Common myeloid progenitor, CD34-positive (primary cell): Measurements from ENCODE around the gene TNPO2.
A peak's percentile ranks its signal among the peaks of the same experiment; 100 is the strongest.

Experiments
- CTCF ChIA-PET: fragments of 350-600 bp; sonication (Branson Sonifier 250); formaldehyde crosslinking; loops from one replicate; lab custom pipeline; 2021; ENCODE audit warnings: antibody characterized with exemption; lab: Charles Lee
- POLR2A ChIA-PET: fragments of 350-600 bp; sonication (Branson Sonifier 250); formaldehyde crosslinking; loops from one replicate; lab custom pipeline; 2021; ENCODE audit warnings: antibody characterized with exemption; lab: Charles Lee
- DNase-seq, 3 donors: peaks; one replicate each; pipeline versions ENCODE4 v3.0.0 to v3.0.0-alpha.2; 2013
- H3K27ac ChIP-seq, 2 experiments: 1 replicate in 1 of 2; 2 replicates in 1 of 2; pipeline ENCODE4 v1.7.0; 2013; ENCODE audit warnings: inconsistent platforms in 2 of 2, low read length in 2 of 2, mild to moderate bottlenecking in 2 of 2, low read depth in 1 of 2, moderate library complexity in 1 of 2; ENCODE audit not compliant: severe bottlenecking in 2 of 2, insufficient read depth in 1 of 2, poor library complexity in 1 of 2
- H3K27me3 ChIP-seq, 5 experiments: replicated peaks in 2 of 5; 1 replicate in 3 of 5; 2 replicates in 2 of 5; pipeline versions ENCODE4 v1.6.1 to v1.7.0; 2013; ENCODE audit warnings: low read length in 4 of 5, mild to moderate bottlenecking in 2 of 5, moderate library complexity in 2 of 5, inconsistent platforms in 1 of 5; ENCODE audit not compliant: insufficient read depth in 5 of 5, control insufficient read depth in 4 of 5
- H3K36me3 ChIP-seq, 4 experiments: 1 replicate in 2 of 4; 2 replicates in 2 of 4; pipeline versions ENCODE4 v1.6.1 to v1.7.0; 2013; ENCODE audit warnings: low read length in 3 of 4, control low read depth in 1 of 4, mild to moderate bottlenecking in 1 of 4; ENCODE audit not compliant: control insufficient read depth in 4 of 4, insufficient read depth in 4 of 4
- H3K4me1 ChIP-seq, 4 experiments: 1 replicate in 3 of 4; 2 replicates in 1 of 4; pipeline versions ENCODE4 v1.6.1 to v1.7.1; 2013; ENCODE audit warnings: low read length in 3 of 4, mild to moderate bottlenecking in 3 of 4, control low read depth in 1 of 4, inconsistent platforms in 1 of 4, moderate library complexity in 1 of 4; ENCODE audit not compliant: control insufficient read depth in 4 of 4, insufficient read depth in 4 of 4; ENCODE audit errors: control extremely low read depth in 1 of 4
- H3K4me3 ChIP-seq, 7 experiments: 1 replicate in 4 of 7; 2 replicates in 3 of 7; pipeline versions ENCODE4 v1.5.1 to v1.7.0; 2013; ENCODE audit warnings: mild to moderate bottlenecking in 7 of 7, low read length in 6 of 7, moderate library complexity in 6 of 7, inconsistent platforms in 2 of 7, low read depth in 2 of 7, control low read depth in 1 of 7; ENCODE audit not compliant: insufficient read depth in 4 of 7, control insufficient read depth in 1 of 7; ENCODE audit errors: extremely low read depth in 1 of 7
- H3K9me3 ChIP-seq, 5 experiments: 1 replicate in 4 of 5; 2 replicates in 1 of 5; pipeline versions ENCODE4 v1.6.1 to v1.7.1; 2013; ENCODE audit warnings: low read length in 4 of 5, mild to moderate bottlenecking in 2 of 5, inconsistent platforms in 1 of 5, low read depth in 1 of 5, moderate library complexity in 1 of 5; ENCODE audit not compliant: control insufficient read depth in 4 of 5, insufficient read depth in 2 of 5; ENCODE audit errors: control extremely low read depth in 1 of 5
- WGBS: methylation state at CpG from one replicate; pipeline ENCODE4 v1.1.5; 2013; ENCODE audit not compliant: insufficient coverage; 5-methylcytosine and 5-hydroxymethylcytosine counted together

Gene TNPO2

DNA sequence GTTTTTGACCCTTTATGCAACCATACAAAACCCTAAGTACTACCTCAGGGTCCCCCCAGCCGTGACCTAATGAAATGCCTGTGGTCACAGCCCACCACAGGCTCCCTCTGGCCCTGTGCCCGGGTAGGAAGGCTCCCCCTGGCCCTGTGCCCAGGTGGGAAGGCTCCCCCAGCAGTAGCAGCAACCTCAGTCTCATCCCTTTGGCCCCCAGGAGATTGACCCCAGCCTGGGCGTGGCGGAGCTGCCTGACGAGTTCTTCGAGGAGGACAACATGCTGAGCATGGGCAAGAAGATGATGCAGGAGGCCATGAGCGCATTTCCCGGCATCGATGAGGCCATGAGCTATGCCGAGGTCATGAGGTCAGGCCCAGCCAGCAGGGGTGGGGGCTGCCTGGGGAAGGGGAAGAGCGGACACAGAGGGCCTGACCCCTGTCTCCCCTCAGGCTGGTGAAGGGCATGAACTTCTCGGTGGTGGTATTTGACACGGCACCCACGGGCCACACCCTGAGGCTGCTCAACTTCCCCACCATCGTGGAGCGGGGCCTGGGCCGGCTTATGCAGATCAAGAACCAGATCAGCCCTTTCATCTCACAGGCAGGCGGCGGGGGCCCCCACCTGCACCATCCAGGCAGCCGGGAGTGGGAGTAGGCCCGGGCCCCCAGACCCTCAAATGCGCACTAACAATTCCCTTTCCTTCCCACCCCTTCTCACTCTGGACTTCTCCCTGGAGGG lies 21.6 kb upstream of the TNPO2 start:
- peaks cover 10 to 52% (median 40%) of the 10 kb centered on the region in 4 experiments for H3K36me3 ChIP-seq
- no peak overlapping the region for H3K4me3 ChIP-seq
- H3K4me1 ChIP-seq, result peaks cover 0 to 9% (median 3%) of the 10 kb centered on the region in 4 experiments
- no peak overlapping the region for H3K27ac ChIP-seq
- peaks cover 0 to 14% (median 10%) of the 10 kb centered on the region in 5 experiments for H3K9me3 ChIP-seq
- DNase-seq, result no peak
- H3K27me3 ChIP-seq, result peaks cover 0 to 9% (median 1%) of the 10 kb centered on the region in 5 experiments
- WGBS, result 88% methylated on average over 16 of the region's 22 CpGs
- CTCF ChIA-PET, result interaction anchor here (39.0 to 43.3 kb wide), 2 partner anchors 15 to 16 kb away, joined by 776 read pairs; partner anchors contain the start of genes BEST2, GET3, HOOK2 and TNPO2
- POLR2A ChIA-PET, result no interaction called here

DNA sequence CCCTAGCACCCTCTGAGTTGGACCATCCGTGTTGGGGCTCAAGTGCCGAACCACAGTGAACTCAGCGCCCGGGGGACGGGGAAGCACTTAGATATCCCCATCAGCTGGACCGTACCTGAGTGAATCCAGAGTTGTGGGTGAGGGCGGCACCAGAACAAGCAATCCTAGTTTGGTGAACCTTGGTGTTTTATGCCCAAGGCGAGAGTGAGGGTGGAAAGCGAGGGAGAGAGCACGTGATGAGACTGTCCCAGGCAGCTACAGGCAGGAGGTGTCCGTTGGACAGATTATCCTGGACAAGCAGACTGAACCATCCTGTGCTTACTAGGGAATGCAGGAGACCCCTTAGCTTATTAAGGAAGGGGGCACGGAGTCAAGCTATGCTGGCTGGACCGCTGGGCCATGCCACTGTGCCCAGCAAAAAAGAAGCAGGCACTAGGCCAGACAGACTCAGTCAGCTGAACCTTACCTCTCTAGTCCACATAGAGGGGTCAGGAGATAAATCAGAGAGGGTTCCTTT lies 14.2 kb upstream of the TNPO2 start:
- WGBS, result 12% methylated on average over 12 of the region's 13 CpGs
- POLR2A ChIA-PET, result interaction anchor here (1.5 kb wide), 1 partner anchor 14 kb away, joined by 4 read pairs; the partner anchor contains the start of gene TNPO2
- Histone ChIP-seq H3K27ac (peak overlapping the region; percentile 99 to 100), H3K9me3 (no peaks in the 10 kb centered on the region), H3K4me3 (peak overlapping the region; percentile 76 to 95 (median 86)), H3K27me3 (no peaks in the 10 kb centered on the region), H3K36me3 (peaks cover 0 to 21% (median 16%) of the 10 kb centered on the region in 4 experiments), H3K4me1 (peaks cover 16 to 36% (median 32%) of the 10 kb centered on the region in 4 experiments)
- no peak for DNase-seq
- CTCF ChIA-PET, result interaction anchor here (1.6 to 43.3 kb wide), 2 partner anchors 23 to 58 kb away, joined by 6 to 776 read pairs; partner anchors contain the start of genes BEST2 and HOOK2

DNA sequence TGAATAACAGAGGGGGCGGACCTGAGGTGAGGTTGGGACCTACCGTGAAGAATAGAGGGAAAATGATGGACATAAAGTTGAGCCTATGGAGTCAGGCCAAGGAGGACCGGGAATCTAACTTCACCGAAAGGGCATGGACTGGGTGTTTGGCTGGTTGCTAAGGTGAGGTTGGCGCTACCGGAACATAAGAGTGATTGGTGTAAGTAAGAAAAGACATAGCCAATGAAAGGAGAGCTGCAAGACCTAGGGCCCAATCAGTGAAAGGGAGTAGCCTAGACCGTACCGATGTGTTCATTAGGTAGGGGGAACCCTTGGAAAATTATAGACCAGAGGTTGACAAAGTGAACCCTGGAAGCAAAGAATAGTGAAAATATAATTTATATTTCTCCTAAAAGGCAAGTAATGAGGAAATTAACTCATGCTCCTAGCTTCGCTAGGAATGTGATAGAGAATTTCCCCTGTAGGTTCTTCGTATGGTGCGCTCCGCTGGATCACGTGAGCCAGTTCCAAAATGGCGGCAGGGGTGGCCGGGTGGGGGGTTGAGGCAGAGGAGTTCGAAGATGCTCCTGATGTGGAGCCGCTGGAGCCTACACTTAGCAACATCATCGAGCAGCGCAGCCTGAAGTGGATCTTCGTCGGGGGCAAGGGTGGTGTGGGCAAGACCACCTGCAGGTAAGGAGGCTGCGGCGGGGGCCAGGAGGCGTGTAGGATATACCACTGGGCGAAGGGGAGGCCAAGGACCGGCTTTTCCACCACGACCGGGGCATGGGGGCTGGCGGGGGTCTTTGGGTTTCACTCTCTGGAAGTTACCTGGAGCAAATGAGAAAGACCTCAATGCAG lies 13.5 kb upstream of the TNPO2 start, which contains the start of gene GET3:
GET3 (plus strand) TSS at position 503 of the 840 bp plus-strand sequence; CDS start at position 512, 9 bp downstream.
- ChIA-PET POLR2A (interaction anchor here (0.8 to 1.6 kb wide), 4 partner anchors 14 to 56 kb away, joined by 3 to 6 read pairs (median 4); partner anchors contain the start of genes BEST2 and TNPO2), CTCF (interaction anchor here (0.9 to 43.3 kb wide), 3 partner anchors 15 to 60 kb away, joined by 3 to 776 read pairs (median 6); partner anchors contain the start of genes BEST2 and HOOK2)
- Histone ChIP-seq H3K36me3 (peaks cover 0 to 19% (median 15%) of the 10 kb centered on the region in 4 experiments), H3K4me1 (peaks cover 16 to 42% (median 37%) of the 10 kb centered on the region in 4 experiments), H3K4me3 (peak within 1 kb of the TSS; percentile 76 to 95 (median 86)), H3K27me3 (no peaks in the 10 kb centered on the region), H3K9me3 (no peaks in the 10 kb centered on the region), H3K27ac (peak within 1 kb of the TSS; percentile 99 to 100)
- 0% methylated on average over 21 of the region's 29 CpGs for WGBS
- DNase-seq, result peak; percentile 99 to 100 (median 100)

DNA sequence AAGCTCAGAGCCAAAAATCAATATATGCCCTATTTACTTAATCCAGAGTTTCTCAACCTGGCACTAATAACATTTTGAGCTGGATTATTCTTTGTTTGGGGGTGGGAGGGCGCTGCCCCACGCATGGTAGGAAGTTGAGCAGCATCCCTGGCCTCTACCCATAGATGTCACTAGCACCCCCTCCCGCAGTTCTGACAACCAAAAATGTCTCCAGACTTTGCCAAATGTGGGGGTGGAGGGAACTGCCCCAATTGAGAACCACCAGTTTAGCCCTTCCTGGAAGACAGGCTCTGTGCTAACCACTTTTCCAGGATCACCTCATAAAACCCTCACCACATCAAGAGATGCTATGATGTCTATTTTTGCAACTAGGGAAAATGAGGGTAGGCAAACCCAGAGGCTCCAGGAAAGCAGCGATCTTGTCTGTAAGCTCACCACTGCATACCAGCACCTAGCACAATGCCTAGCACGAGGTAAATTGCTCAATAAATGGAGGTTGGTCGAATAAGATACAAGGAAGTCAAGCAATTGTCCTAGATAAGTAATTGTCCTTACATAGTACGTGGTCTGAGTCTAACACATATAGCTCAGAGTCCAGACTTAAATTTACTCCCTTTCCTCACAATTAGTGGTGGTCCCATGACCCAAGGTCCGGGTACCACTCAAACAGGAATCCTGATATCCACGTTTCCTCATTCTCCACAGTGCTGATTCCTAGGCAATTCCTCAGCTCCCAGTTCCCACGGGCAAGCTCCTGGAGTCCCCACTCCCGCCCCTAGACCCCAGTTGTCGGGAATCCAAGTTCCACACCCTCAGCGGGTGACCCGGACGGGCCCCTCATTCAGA lies 9.9 kb upstream of the TNPO2 start:
- no peaks in the 10 kb centered on the region for H3K27me3 ChIP-seq
- ChIA-PET POLR2A (interaction anchor here (0.5 to 2.3 kb wide), 4 partner anchors 10 to 1259 kb away, joined by 3 to 16 read pairs (median 8); partner anchors contain the start of gene TNPO2), CTCF (interaction anchor here (0.8 to 43.3 kb wide), 12 partner anchors 10 to 92 kb away, joined by 3 to 776 read pairs (median 4); partner anchors contain the start of genes BEST2, FBXW9, HOOK2 and TNPO2)
- peak overlapping the region; percentile 81 to 97 (median 88) for H3K4me3 ChIP-seq
- WGBS, result 3% methylated on average over 10 of the region's 15 CpGs
- peak overlapping the region; percentile 95 to 96 for H3K27ac ChIP-seq
- DNase-seq, result peak; percentile 75 to 81 (median 77)
- H3K4me1 ChIP-seq, result peaks cover 16 to 47% (median 38%) of the 10 kb centered on the region in 4 experiments
- peaks cover 10 to 36% (median 29%) of the 10 kb centered on the region in 4 experiments for H3K36me3 ChIP-seq
- H3K9me3 ChIP-seq, result no peaks in the 10 kb centered on the region

DNA sequence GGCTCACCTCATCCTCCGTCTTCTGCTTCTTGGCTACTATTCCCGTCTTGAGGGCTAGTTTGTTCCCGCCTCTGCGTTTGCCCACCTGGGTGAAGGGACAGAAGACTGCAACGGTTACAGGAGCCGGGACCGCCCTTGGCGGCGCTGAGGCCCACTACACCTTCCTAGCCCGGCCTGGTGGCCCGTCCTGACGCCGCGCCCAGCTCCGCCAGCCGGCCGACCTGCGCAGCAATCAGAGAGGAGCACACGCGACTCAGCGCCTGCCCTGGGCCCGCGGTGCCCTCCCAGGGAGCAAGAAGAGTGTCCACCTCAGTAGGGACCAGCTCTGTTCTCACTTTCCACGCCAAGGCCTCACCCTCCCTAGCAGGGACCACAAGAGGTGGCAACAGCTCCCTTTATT lies 7.6 kb upstream of the TNPO2 start:
- Histone ChIP-seq H3K36me3 (peaks cover 10 to 48% (median 37%) of the 10 kb centered on the region in 4 experiments), H3K27me3 (no peaks in the 10 kb centered on the region), H3K9me3 (no peaks in the 10 kb centered on the region), H3K4me1 (peaks cover 10 to 31% (median 23%) of the 10 kb centered on the region in 4 experiments), H3K4me3 (no peak overlapping the region), H3K27ac (no peak overlapping the region)
- CTCF ChIA-PET, result interaction anchor here (0.8 to 43.3 kb wide), 8 partner anchors 10 to 119 kb away, joined by 3 to 776 read pairs (median 4); partner anchors contain the start of genes BEST2 and HOOK2
- WGBS, result 96% methylated on average over 19 of the region's 24 CpGs
- POLR2A ChIA-PET, result interaction anchor here (1.3 kb wide), 1 partner anchor 9 kb away, joined by 4 read pairs; no protein-coding TSS in a partner anchor
- DNase-seq, result no peak
